Posterior cingulate gyrus (tissue), 11 donors: Measurements from ENCODE around the gene PEAK3.

Source experiments
- DNase-seq, 10 donors: peaks; one replicate each; pipeline versions ENCODE4 v3.0.0 to v3.0.0-alpha.2; 2020 to 2021; ENCODE audit warnings: mixed read lengths in 3 of 10
- intact Hi-C: fragments of 100-400 bp; cut with DNase I; formaldehyde crosslinking; loops from one replicate; pipeline ENCODE4 v1.15.1; 2023

The PEAK3 gene

DNA sequence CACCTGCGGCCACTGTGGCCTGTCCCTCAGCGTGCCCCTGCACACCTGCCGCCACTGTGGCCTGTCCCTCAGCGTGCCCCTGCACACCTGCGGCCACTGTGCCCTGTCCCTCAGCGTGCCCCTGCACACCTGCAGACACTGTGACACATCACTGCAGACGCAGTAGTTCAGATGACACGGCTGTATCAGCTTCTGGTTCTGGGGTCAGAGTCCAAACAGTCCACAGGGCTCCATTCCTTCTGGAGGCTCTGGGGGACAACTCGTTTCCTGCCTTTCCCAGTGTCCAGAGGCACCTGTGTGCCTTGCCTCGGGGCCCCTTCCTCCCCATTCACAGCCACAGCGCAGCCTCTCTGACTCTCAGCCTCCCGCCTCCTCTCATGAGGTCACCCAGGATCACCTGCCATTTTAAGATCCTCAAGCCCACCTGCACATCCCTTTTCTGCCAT is 39.9 kb downstream of the PEAK3 start:
- intact Hi-C loops = no loop called here
- no peak for DNase-seq

DNA sequence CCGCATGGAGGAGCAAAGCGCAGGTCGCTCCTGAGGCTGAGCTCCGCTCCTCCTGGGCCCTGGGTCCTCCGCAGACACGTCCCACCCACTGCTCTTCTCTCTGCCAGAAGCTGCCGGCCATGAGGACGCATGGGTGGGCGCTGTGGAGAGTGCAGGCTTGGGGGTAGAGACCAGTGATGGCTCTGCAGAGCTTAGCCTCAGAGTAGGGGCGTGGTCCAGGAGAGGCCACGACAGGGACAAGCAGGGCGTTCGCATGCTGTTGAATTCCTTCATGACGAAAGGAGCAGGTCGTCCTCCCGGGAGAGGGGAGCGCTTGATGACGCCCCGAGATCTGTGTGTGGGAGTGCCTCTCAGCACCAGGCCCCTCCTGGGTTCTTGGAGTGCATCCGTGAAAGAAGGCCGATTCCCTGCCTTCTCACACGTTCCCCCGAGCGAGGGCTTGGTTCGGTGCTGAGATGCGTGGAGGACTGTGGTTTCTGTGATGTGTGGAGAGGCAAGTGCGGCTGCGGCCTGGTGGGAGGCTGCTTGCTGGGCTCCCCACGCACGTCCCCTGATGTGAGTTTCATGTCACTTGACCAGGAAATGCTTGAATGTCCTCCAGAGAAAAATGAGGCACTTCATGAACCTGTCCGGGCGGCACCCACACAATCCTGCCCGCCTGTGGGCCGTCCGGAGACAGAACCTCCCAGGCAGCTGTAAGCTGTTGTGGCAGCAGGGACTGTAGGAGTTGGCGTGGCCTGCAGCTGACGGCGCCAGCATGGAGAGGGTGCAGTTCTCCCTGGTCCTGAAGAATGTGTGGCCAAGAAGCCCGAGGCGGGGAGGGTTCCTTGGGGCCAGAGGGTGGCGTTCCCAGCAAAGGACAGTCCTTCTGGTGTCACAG is 40.9 kb downstream of the PEAK3 start:
- DNase-seq = no peak
- intact Hi-C loops = no loop called here

DNA sequence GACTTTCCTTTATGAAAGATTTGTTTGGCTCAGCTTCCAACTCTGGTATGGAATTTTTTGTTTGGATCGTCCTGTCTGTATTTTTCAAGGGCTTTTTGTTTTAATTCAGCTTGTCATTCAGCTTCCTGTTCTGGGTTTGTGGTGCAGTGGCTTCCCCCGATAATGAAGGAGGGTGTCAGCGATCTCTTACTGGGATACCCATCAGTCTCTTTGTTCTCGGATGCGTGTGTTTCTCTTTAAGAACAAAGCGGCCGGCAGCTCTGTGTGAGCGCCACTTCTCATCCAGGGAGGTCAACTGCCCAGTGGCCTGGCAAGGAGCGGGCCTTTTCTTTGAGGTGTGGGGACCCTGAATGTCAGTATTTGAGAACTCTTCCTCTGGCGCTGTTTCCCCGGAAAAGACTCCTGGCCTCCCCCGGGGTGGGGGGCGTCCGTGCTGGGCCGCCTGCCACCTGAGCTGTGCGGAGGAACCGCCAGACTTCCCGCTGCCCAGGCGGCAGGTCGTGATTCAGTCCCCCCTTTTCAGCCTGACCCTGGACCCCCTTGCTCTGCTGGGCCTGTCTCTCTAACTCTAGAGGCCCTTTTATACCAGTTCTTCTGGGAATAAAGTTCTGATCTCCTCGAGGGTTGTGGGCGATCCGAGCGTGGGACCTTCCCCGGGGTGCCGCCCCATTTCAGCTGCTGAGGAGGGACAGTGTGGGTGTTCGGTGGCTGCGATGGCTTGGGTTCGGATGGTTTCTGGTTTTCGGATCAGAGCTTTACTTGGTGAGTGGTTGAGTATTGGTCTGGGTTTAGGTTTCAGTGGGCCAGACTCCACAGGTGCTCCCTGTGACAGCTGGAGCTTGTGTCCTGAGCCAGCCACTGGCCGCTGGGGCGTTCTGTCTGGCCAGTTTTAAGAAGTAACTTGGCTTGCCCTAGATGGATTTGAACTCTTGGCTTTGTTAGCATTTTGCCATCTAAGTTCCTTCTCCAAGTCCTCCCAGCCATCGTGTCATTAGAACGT is 41.9 kb downstream of the PEAK3 start:
- no peak for DNase-seq
- intact Hi-C loops = loop anchor here (5.0 kb wide), 1 partner anchor 83 kb away; no protein-coding TSS in a partner anchor

DNA sequence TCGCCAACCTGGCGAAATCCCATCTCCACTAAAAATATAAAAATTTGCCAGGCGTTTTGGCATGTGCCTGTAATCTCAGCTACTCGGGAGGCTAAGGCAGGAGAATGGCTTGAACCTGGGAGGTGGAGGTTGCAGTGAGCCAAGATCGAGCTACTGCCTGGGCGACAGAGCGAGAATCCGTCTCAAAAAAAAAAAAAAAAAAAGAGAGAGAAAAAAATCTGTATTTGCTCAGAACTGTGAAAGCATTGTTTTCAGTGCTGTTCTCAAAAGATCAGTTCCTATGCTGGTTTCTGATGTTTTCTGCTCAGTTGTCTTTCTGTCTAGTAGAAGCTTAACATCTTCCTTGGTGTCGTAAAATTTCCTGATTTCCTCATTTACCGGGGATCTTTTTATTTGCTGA is 42.8 kb downstream of the PEAK3 start:
- intact Hi-C loops = loop anchor here (5.0 kb wide), 1 partner anchor 82 kb away; no protein-coding TSS in a partner anchor
- no peak for DNase-seq

DNA sequence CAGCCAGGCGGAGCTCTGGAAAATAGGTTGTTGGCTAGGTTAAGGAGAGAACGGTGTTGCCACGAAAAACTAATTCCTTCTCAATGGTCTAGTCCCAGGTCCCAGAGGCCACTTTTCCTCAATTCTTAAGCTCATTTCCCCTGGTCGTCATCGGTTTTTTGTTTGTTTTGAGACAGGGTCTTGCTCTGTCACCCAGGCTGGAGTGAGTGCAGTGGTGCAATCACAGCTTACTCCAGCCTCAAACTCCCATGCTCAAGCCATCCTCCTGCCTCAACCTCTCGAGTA is 44.2 kb downstream of the PEAK3 start:
- intact Hi-C loops = loop anchor here (5.0 kb wide), 1 partner anchor 81 kb away; no protein-coding TSS in a partner anchor
- DNase-seq = no peak

- intact Hi-C loops = loop anchor here (5.0 kb wide), 1 partner anchor 80 kb away; no protein-coding TSS in a partner anchor
Measured at GRCh38 chr19:2237051-2237868, 44.7 kb downstream of the PEAK3 start.

GRCh38 chr19:2236314-2237050 is 45.5 kb downstream of the PEAK3 start, which contains the start of the genes PLEKHJ1 and SF3A2:
Gene PLEKHJ1 (minus strand): TSS chr19:2236329. CDS start chr19:2236248, 81 bp downstream.
Gene SF3A2 (plus strand): TSS chr19:2236824. CDS start chr19:2243419, 6,595 bp downstream.
- peak; percentile 92 to 99 (median 94) for DNase-seq
- intact Hi-C loops = loop anchor here (1.0 to 5.0 kb wide), 3 partner anchors 37 to 80 kb away; no protein-coding TSS in a partner anchor

More at GRCh38 chr19:2237051-2237868, 44.7 kb downstream of the PEAK3 start:
- no peak for DNase-seq

DNA sequence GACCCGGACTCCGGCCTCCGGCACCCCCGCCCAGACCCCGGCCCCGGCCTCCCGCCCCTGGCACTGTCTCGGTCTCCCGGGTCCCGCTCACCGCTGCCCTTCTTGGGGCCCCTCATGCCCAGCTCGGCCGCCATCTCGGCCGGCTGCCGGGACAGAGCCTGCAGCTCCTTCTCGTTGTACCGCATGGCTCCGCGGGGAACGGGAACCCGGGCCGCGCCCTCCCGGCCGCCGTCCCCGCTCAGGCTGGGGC is 46.0 kb downstream of the PEAK3 start:
- no peak for DNase-seq
- intact Hi-C loops = loop anchor here (1.0 to 5.0 kb wide), 3 partner anchors 37 to 80 kb away; no protein-coding TSS in a partner anchor

- intact Hi-C loops = loop anchor here (1.0 to 5.0 kb wide), 3 partner anchors 38 to 81 kb away; no protein-coding TSS in a partner anchor
- no peak for DNase-seq
Measured at GRCh38 chr19:2235381-2236063, 46.5 kb downstream of the PEAK3 start.

GRCh38 chr19:2234996-2235380 is 47.0 kb downstream of the PEAK3 start:
- intact Hi-C loops = loop anchor here (5.0 kb wide), 1 partner anchor 78 kb away; no protein-coding TSS in a partner anchor
- no peak for DNase-seq

DNA sequence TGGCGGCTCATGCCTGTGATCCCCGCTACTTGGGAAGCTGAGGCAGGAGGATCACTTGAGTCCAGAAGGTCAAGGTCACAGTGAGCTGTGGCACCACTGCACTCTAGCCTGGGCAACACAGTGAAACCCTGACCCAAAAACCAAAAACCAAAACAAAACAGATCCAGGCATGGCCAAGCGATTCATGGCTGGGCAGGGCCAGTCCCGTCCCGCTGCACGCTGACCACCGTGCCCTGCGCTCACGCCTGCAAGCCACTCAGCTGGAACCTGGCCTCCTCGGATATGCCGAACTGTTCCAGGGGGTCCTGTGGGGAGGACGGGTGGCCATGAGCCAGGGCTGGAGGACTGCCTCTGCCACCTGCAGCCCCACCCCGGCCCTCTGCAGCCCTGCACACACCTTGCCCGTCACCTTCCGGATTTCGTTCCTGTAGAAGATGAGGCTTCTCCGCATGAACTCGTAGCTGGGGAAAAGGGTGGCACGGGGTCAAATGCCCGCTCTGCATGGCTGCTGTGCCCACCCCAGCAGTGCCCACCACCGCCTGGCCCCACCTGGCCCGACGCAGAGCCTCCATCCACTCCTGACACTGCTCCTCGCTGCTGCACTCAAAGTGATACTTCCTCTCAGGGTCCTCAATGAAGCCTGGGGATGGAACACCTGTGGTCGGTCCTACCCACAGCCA is 48.2 kb downstream of the PEAK3 start:
- intact Hi-C loops = no loop called here
- DNase-seq = no peak

DNA sequence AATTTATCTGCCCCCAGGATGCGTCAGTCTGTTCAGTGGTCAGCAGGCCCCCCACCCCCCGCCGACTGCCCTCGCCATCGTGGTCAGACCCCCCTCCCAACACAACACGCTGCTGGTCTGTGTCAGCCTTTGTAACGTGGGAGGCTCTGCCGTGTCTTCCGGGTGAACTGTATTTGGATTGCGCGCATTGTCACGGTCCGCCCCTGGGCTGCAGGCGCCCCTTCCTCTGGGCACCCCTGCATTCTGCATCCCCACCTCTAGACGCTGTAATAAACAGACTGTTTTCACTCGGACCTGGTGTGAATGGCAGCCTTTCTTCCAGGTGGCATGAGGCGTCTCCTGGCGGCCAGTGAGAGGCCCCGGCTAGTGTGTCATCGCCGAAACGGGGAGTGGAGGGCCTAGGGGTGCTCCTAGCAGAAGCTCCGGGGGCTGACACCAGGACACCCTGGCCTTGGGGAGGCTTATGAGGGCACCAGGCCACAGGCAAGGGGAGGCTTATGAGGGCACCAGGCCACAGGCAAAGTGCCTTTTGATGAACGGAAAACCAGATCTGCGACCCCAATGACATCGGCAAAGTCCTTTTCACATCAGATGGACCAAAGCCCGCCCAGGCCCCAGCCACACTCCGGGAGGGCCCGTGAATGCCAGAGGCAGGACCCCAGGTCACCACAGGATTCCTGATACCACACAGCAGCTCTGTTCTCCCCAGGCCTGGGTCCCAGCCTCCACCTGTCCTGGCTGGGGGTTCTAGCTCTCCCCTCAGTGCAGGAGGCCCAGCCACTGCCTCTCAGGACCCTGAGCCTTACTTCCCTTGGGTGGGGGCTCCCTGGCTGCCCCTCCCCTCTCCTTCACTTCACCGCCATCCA is 49.5 kb downstream of the PEAK3 start:
- intact Hi-C loops = no loop called here

GRCh38 chr19:2231621-2232221 is 50.3 kb downstream of the PEAK3 start:
- intact Hi-C loops = no loop called here
- DNase-seq = peak in 7 of 10 donors; percentile 32 to 92 (median 48)

More for the DNA sequence above, 49.5 kb downstream of the PEAK3 start:
- no peak for DNase-seq

GRCh38 chr19:2230807-2231533 is 51.0 kb downstream of the PEAK3 start:
- DNase-seq = no peak
- intact Hi-C loops = no loop called here

GRCh38 chr19:2230033-2230531 is 51.9 kb downstream of the PEAK3 start:
- no peak for DNase-seq
- intact Hi-C loops = no loop called here
